OCI-LY7 (cell line): ENCODE measurements around the gene SLC16A12. TPM values are rescaled to one million over a fixed set of nuclear protein-coding genes. Genes with fewer than 3 reads are reported as not detected.
A peak's percentile ranks its signal among the peaks of the same experiment; 100 is the strongest.

Experiments
- BruUV-seq: library from RNA; stranded (reverse); fragments of 400-500 nt; replicated peaks from 2 replicates; lab custom pipeline; 2021; lab: Mats Ljungman, UMichigan
- CTCF ChIA-PET: fragments of 300-600 bp; sonication (Branson Sonifier 250); formaldehyde crosslinking; loops from one replicate; lab custom pipeline; 2022; ENCODE audit warnings: antibody characterized with exemption; ENCODE audit not compliant: unreplicated experiment; lab: Charles Lee
- POLR2A ChIA-PET: fragments of 300-600 bp; sonication (Branson Sonifier 250); formaldehyde crosslinking; loops from one replicate; lab custom pipeline; 2022; ENCODE audit warnings: antibody characterized with exemption; lab: Charles Lee
- DNase-seq: peaks from one replicate; pipeline ENCODE4 v3.0.0-alpha.2; 2015; ENCODE audit warnings: low spot score
- H2AFZ ChIP-seq: fragments of 200-600 bp; sonication (generic), shearing (Covaris generic); 2 replicates; pipeline ENCODE4 v1.6.1; 2014; ENCODE audit warnings: mild to moderate bottlenecking, antibody characterized with exemption, low read length, moderate library complexity
- H3K27ac ChIP-seq: fragments of 200-600 bp; sonication (generic); 2 replicates; pipeline ENCODE4 v1.5.1; 2014; ENCODE audit warnings: mixed run types, low read depth, mild to moderate bottlenecking, moderate library complexity, low read length, inconsistent platforms; ENCODE audit not compliant: poor library complexity, severe bottlenecking
- H3K36me3 ChIP-seq: fragments of 200-600 bp; sonication (generic); 2 replicates; pipeline ENCODE4 v1.6.1; 2014; ENCODE audit warnings: mild to moderate bottlenecking, antibody characterized with exemption, low read length, moderate library complexity, mixed read lengths; ENCODE audit not compliant: insufficient read depth
- H3K4me1 ChIP-seq: fragments of 200-600 bp; sonication (generic); 2 replicates; pipeline ENCODE4 v1.5.1; 2014; ENCODE audit warnings: mild to moderate bottlenecking, low read length; ENCODE audit not compliant: insufficient read depth, poor library complexity, severe bottlenecking
- H3K4me2 ChIP-seq: fragments of 200-600 bp; sonication (generic); 2 replicates; pipeline ENCODE4 v1.6.1; 2014; ENCODE audit warnings: mild to moderate bottlenecking, low read length
- H3K4me3 ChIP-seq: fragments of 200-600 bp; sonication (generic); 2 replicates; pipeline ENCODE4 v1.5.1; 2014; ENCODE audit warnings: mild to moderate bottlenecking, low read depth, low read length; ENCODE audit not compliant: poor library complexity, severe bottlenecking
- H3K79me2 ChIP-seq: fragments of 200-600 bp; sonication (generic); 2 replicates; pipeline ENCODE4 v1.6.1; 2016; ENCODE audit warnings: low read depth, mild to moderate bottlenecking, low read length, moderate library complexity, mixed read lengths; ENCODE audit not compliant: insufficient read depth
- H3K9me2 ChIP-seq: fragments of 200-600 bp; sonication (generic); 2 replicates; pipeline ENCODE4 v1.6.1; 2016; ENCODE audit warnings: mild to moderate bottlenecking, low read length, mixed read lengths; ENCODE audit not compliant: insufficient read depth
- H3K9me3 ChIP-seq: fragments of 200-600 bp; sonication (generic); 2 replicates; pipeline ENCODE4 v1.6.1; 2014; ENCODE audit warnings: mild to moderate bottlenecking, mixed run types, low read length, mixed read lengths
- H4K20me1 ChIP-seq: fragments of 200-600 bp; sonication (generic); 2 replicates; pipeline ENCODE4 v1.6.1; 2014; ENCODE audit warnings: mild to moderate bottlenecking, antibody characterized with exemption, low read length, moderate library complexity, mixed read lengths; ENCODE audit not compliant: insufficient read depth
- CTCF ChIP-seq: fragments of 200-600 bp; sonication (generic); conservative IDR thresholded peaks from 2 replicates; pipeline ENCODE4 v1.5.1; 2014; ENCODE audit warnings: mild to moderate bottlenecking, antibody characterized with exemption, low read length, moderate library complexity, mixed read lengths
- EZH2phosphoT487 ChIP-seq: fragments of 200-600 bp; sonication (generic); IDR thresholded peaks from 2 replicates; pipeline ENCODE4 v1.6.1; 2018; ENCODE audit warnings: low read depth, borderline replicate concordance, mild to moderate bottlenecking, mixed run types, antibody characterized with exemption, low read length, moderate library complexity, mixed read lengths
- intact Hi-C: fragments of 100-400 bp; cut with micrococcal nuclease; formaldehyde crosslinking; loops from one replicate; pipeline ENCODE4 v1.10.0; 2022; ENCODE audit not compliant: unreplicated experiment
- total RNA-seq, 2 experiments: library from RNA; depleted of rRNA in 1 of 2; stranded (reverse); fragments of >200 nt in 1 of 2; shearing (Covaris generic) in 1 of 2; gene quantifications; 2 replicates each; pipeline ENCODE4 v1.2.3, GENCODE V29; 2014 to 2022

Gene SLC16A12
- total RNA-seq, 2 experiments from 2014 or later = not detected

- Histone ChIP-seq H4K20me1 (no peaks in the 10 kb centered on the region), H3K79me2 (no peaks in the 10 kb centered on the region), H3K4me1 (no peaks in the 10 kb centered on the region), H3K9me3 (no peaks in the 10 kb centered on the region), H3K27ac (no peak overlapping the region), H3K9me2 (no peaks in the 10 kb centered on the region), H3K36me3 (no peaks in the 10 kb centered on the region), H3K4me3 (no peak overlapping the region), H2AFZ (no peak overlapping the region), H3K4me2 (no peak overlapping the region)
- ChIA-PET POLR2A (interaction anchor here (0.6 kb wide), 1 partner anchor 87 kb away, joined by 3 read pairs; no protein-coding TSS in a partner anchor), CTCF (no interaction called here)
- BruUV-seq = no TSS peak
- intact Hi-C loops = no loop called here
- DNase-seq = peak; percentile 14
- TF ChIP-seq CTCF (no peak), EZH2phosphoT487 (no peak)
These were observed 57.2 kb downstream of the SLC16A12 start for GRCh38 chr10:89478085-89478738.

DNA sequence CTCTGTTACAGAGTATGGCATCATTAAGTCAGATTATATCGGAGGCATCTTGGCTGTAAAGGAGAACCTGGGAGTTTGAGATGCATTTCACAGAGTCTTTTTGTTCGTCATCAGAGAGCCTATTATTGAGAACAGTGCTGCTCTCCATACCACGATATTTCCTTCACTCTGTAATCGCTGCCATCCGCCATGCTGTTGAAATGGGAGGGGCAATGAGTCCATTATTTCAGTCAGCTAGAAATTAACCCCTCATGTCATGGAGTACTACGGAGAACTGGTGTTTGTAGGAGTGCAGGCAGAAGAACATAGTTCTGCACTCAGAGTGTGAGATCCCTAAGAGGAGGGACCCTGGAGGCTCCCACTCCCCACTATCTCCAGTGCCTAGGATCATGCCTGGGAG, 59.2 kb downstream of the SLC16A12 start:
- Histone ChIP-seq H3K27ac (no peak overlapping the region), H3K4me2 (no peak overlapping the region), H3K4me3 (no peak overlapping the region), H3K9me2 (no peaks in the 10 kb centered on the region), H4K20me1 (no peaks in the 10 kb centered on the region), H3K79me2 (no peaks in the 10 kb centered on the region), H2AFZ (no peak overlapping the region), H3K9me3 (no peaks in the 10 kb centered on the region), H3K36me3 (no peaks in the 10 kb centered on the region), H3K4me1 (no peaks in the 10 kb centered on the region)
- TF ChIP-seq CTCF = no peak
- no peak for TF ChIP-seq EZH2phosphoT487
- no TSS peak for BruUV-seq
- DNase-seq = no peak
- intact Hi-C loops = no loop called here
- ChIA-PET CTCF (no interaction called here), POLR2A (no interaction called here)

- intact Hi-C loops = no loop called here
- ChIA-PET POLR2A (no interaction called here), CTCF (no interaction called here)
- Histone ChIP-seq H3K9me3 (no peaks in the 10 kb centered on the region), H3K4me2 (no peak overlapping the region), H3K36me3 (no peaks in the 10 kb centered on the region), H4K20me1 (no peaks in the 10 kb centered on the region), H2AFZ (no peak overlapping the region), H3K4me3 (no peak overlapping the region), H3K27ac (no peak overlapping the region), H3K79me2 (no peaks in the 10 kb centered on the region), H3K9me2 (no peaks in the 10 kb centered on the region), H3K4me1 (no peaks in the 10 kb centered on the region)
- no peak for DNase-seq
- no TSS peak for BruUV-seq
- TF ChIP-seq CTCF = no peak
- no peak for TF ChIP-seq EZH2phosphoT487
These were observed 59.8 kb downstream of the SLC16A12 start for GRCh38 chr10:89475591-89475998.
